GM12891 (cell line): ENCODE results near the gene OR2V2.

ENCODE experiments used
- PAX5 ChIP-seq: IDR thresholded peaks from 2 replicates; pipeline ENCODE4 v1.6.1; 2011; ENCODE audit warnings: low read length, moderate library complexity, mild to moderate bottlenecking; ENCODE audit not compliant: insufficient read depth, severe bottlenecking
- POLR2A ChIP-seq: IDR thresholded peaks from 2 replicates; pipeline ENCODE4 v1.6.1; 2011; ENCODE audit warnings: low read depth, low read length, control low read depth
- POLR2AphosphoS5 ChIP-seq: IDR thresholded peaks from 2 replicates; pipeline ENCODE4 v1.6.1; 2011; ENCODE audit warnings: low read depth, low read length, control low read depth
- TAF1 ChIP-seq: IDR thresholded peaks from 2 replicates; pipeline ENCODE4 v1.6.1; 2011; ENCODE audit warnings: low read depth, low read length, control low read depth

DNA sequence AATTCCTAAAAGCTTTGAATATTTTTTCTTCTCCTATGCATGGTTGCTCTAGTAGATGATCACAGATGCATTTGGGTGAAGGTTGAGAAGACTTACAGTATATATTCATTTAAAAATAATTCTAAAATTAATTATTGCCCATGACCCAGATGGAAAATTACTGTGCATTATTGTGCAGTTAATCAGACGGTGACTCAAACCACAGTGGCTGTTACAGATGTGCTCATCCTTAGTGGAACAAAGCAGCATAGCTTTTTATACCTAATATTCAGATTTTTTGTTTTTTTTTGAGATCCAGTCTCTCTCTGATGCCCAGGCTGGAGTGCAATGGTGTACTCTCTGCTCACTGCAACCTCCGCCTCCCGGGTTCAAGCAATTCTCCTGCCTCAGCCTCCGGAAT lies 27.1 kb upstream of the OR2V2 start:
- no peak for TF ChIP-seq POLR2A
- TF ChIP-seq POLR2AphosphoS5: no peak
- TF ChIP-seq PAX5: no peak
- TF ChIP-seq TAF1: no peak
